Activated CD8-positive, alpha-beta memory T cell treated with anti-CD3 and anti-CD28 coated beads, Interleukin-2, amount 50 U/mL, for 4 hours (primary cell): ENCODE data around the gene RTN4RL2.
A peak's percentile ranks its signal among the peaks of the same experiment; 100 is the strongest.

ENCODE experiments used
- DNase-seq: peaks from one replicate; pipeline ENCODE4 v3.0.0-alpha.2; 2020

RTN4RL2 gene

DNA sequence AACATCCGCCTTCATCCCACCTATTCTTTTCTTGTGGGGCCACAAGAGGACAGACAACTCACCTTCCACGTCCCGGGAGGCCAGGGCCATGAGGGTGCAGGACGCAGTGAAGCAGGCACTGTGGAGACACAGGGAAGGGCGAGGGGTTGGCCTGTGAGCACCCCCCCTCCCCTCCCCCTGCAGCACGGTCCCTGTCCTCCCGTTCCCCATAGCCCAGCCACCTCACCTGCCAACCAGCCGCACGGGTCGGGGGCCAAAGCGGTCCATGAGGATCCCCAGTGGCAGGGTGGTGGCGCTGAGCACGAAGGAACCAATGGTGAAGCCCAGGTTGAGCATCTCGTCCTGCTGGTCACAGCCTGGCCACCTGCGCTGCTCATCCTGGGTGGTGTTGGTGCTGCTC is 40.6 kb downstream of the RTN4RL2 start:
- DNase-seq: no peak

DNA sequence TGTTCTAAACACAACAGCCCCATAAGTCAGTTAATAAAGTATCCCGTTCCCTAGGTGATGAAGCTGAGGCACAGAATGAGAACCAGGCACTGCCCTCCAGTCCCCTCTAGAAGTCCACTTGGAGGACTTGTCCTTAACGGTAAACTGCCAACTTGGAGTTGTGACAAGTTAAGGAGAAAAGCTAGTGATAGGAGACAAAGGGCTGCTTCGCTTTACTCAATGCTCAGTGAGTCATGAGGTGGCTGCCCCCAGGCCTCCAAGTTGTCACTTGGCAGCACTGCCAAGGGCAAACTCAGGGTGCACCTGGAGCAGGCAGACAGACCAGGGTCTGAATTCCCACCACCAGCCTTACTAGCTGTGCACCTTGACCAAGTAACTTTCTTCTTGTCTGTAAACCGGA is 41.6 kb downstream of the RTN4RL2 start:
- no peak for DNase-seq

DNA sequence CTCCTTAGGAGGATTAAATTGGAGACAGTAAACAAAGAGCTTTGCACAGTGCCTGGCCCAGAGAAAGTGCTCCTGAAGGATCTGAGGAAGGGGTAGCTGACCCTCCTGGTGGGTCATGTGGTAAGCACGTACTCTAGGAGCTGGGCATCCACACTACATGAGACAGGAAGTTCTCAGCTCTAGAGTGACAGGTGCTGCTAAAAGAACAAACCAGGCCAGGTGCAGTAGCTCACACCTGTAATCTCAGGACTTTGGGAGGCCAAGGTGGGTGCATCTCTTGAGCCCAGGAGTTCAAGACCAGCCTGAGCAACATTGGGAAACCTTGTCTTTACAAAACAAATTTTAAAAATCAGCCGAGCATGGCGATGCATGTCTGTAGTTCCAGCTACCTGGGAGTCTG is 42.0 kb downstream of the RTN4RL2 start:
- no peak for DNase-seq

DNA sequence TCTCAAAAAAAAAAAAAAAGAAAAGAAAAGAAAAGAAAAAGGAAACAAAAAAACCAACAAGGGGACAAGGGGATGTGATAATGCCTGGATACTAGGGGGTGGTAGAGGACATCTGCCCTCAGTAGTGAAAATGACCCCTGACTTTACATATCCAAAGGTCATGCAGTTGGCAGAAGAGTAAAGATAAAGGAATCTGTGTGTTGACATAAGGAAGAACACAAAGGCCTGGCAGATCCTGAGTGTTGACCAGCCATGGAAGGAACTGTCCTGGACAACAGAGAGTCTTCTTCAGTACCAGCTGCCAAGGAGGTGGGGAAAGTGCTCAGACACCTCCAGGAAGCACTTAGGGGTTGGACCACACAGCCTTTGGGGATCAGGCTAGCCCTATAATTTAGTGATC is 42.5 kb downstream of the RTN4RL2 start:
- DNase-seq: no peak

DNA sequence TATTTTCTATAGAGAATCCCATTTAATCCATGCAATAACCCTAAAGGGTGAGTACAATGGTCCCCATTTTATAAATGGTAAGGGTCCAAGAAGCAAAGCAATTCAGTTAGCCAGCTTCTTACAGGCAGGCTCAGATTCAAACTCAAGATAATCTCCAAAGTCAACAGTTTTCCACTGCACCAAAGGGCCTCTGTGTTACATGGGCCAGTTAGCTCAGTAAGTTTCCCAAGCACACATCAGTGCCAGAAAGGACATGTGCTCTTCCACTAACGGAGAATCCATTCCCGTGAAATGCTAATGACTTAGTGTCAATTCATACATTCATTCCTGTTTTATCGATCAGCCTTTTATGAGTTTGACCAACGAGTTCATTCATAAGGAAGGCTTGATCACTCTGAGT is 44.2 kb downstream of the RTN4RL2 start:
- DNase-seq: no peak

DNA sequence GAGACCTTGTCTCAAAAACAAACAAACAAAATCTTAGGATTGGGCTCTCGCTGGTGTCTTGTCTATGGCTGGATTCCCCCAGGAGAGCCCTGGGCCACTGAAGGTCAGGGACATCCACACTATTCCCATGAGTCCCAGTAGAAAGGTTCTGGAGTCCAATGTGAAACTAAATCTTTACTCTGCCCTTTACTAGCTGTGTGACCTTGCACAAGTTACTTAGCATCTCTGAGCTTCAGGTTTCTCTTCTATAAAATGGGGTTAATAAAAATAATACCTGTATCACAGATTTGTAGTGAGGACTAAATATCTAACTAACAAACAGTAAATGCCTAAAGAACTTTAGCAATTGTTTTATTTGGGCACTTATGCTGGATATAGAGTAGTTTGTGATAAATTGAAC is 46.2 kb downstream of the RTN4RL2 start:
- DNase-seq: no peak

DNA sequence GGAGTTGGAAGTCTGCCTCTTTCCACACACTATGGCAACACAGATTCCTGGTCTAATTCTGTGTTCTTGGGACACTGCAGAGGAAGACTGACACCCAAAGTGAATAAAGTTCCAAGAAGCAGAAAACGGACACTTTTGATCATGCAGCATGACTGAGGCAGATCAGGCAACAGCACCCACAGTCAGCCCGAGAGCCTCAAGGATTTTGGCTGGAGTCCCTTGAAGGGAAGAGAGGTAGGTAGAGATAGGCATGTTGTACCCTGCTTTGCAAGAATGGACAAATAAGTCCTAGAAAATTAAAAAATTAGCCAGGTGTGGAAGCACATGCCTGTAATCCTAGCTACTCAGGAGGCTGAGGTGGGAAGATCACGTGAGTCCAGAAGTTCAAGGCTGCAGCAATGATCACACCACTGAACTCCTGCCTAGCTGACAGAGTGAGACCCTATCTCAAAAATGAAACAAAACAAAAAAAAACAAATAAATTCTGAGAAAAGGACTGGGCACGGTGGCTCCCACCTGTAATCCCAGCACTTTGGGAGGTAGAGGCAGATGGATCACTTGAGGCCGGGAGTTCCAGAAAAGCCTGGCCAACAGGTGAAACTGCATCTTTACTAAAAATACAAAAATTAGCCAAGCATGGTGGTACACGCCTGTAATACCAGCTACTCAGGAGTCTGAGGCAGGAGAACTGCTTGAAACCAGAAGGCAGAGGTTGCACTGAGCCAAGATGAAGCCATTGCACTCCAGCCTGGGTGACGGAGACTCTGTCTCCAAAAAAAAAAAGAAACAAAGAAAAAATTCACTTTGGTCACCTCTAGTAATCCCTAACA is 48.2 kb downstream of the RTN4RL2 start:
- DNase-seq: no peak

DNA sequence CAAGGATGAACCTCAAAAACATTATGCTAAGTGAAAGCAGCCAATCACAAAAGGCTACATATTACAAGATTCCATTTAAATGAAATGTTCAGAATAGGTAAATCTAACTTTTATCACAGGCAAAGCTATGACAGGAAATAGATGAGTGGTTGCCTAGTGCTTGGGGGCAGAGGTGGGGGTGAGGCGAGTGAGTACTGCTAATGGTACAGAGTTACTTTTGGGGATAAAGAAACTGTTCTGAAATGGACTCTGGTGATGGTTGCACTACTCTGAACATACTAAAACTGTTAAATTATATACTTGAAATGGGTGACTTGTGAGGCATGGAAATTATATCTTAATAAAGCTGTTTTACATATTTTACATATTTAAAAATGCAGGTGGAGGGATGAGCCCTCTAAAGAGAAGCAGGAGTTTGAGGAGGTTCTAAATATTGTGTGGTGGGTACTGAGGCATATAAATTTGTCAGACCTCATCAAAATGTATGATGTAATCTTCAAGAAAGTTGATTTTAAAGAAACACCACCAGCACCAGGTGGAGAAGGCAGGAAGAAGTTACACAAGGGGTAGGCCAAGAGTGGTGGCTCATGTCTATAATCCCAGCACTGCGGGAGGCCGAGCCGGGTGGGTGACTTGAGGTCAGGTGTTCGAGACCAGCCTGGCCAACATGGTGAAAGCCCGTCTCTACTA is 51.6 kb downstream of the RTN4RL2 start:
- no peak for DNase-seq

DNA sequence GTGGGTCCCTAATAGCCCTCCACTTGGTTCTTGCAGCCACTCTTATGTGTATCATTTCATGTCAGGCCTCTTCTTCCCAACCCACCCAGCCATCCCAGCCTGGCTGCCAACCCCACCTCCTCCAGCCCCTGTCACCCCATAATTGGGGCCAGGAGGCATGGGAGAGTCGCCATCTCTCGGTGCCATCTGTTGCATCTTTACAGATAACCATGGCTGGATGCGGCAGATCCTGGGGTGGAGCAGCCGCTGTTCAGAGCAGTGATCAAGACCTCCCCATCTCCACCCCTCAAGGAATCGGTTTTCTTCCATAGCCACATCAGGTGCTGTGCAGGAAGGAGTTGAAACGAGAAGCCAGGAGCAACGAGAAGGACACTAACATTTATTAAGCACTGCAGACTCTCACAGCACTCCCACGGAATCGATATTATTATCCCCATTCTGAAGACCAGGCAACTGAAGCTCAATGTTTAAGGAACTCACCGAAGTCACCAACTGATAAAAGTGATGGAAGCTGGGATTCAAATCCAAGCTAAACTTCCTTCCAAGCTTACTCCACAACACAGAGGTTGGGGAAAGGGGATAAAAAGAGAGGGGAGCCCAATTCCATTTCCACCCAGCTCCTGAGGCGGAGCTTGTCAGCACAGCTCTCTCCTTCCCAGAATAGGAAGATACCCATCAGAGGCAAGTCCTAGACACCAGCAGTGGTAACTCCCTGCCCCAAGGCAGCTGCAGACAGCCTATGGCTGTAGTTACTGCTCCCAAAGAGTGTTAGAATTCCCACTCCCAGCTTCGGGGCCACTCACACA is 52.5 kb downstream of the RTN4RL2 start:
- DNase-seq: no peak

DNA sequence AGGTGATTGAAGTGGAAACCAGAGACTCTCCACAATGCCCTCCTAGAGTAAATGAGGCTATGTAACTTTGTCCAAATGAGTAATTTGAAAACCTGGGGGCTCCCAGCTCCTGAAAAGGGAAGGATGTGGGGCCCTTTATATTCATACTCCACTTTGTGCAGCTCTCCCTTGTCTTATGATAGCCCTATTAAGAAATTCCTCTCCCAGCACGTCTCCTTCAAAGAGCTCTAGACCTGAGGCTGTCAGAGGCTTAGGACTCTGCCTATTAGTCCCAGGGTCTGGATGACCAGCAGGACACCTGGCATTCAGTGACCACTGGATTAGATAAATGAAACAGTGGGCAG is 53.1 kb downstream of the RTN4RL2 start:
- DNase-seq: no peak

DNA sequence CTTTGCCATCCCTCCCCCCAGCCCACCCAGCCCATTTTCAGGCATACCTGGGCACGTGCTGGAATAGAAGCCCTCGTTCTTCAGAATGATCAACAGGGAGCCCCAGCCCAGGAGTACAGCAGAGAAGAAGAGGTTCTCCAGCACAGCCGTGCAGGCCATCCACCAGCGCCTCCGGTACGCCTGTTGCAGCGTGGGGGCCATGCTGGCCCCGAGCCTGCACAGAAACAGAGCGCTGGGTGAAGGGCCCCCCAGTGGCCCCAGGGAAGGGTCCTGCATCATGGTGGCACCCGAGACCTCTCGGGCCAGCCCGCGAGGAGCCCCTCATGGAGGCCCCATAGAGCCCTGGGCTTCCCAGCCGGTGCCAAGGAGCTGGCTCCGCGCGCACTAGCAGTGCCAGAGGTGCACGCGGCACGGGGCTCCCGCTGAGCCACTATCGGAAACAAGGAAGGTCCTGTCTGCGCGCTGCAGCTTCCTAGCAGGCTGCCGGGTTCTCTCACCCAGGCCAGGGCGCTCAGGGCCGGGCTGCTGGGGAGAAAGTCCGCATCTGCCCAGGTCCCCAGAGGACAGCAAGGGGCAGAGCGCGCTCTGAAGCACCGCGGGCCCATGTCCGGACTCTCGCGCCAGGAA is 53.7 kb downstream of the RTN4RL2 start:
- peak; percentile 36 for DNase-seq

DNA sequence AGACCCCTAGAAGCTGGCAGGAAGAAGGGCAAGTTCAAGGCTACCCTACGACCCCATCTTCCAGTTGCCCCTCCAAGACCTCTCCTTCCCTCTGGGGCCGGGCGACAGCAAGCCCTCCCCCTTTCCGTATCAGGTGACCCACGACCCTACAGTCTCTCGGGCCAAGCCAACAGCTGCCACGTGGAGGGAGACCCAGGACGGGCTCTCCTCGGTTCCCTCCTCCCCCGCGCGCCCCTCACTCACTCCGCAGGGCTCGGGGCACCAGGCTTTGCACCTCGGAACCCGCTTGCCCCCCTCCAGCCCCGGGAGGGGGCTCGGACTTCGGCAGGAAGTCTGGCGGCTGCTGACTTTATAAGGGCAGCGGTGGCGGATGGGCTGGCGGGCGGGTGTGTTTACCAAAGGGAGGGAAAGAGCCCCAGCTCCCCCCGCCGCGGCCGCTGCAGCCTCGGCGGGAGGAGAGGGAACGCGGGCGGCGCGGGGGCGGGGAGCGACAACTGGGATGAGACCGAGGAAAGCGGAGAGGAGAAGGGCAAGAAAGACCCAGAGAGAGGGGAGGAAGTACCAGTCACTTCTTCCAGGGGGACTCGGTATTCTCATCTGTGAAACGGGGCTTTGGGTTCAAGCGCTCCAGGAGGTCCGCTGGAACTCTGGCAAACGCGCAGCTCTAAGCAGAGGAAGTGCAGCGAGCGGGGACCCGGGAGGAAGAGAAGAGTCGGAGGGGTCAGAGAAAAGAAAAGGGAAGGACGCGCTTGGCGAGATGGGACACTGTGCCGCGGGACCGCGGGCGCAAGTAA is 54.4 kb downstream of the RTN4RL2 start:
- DNase-seq: peak; percentile 54

DNA sequence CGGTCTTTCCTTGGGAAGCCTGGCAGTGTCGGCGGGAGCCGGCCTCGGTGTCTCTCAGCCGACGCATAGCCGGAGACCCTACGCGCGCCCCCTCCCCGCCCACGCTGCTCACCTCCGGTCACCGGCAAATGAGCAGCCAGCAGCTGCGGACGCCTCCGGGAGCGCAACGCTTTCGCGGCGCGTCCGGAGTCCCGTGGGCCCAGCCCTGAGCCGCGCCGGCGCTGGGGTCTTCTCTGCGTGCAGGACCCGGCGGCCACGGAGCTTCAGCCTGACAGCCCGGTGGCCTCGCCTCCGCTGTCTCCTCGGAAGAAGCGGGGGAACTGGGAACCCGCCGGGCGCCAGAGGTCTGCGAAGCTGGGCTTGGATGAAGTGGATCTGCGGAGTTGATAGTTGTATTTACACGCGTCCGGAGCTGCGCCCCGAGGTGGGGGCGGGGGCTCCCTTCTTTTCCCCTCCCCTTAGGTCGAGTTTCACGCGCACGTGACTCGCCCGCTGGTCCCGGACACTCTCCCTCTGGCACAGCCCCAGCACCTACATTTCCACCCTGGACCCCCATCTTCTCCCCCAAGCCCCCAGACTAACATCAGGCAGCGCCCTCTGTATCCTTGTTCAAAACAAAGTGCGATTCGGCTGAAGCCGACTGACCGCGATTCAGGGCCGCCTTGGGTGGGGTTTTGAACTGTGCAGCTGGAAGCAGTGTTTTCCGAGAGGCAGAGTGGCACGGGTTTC is 55.2 kb downstream of the RTN4RL2 start, which contains the start of gene SLC43A1:
Gene SLC43A1 (minus strand): TSS at position 371 of the 729 bp plus-strand sequence. CDS start 1,591 bp downstream, outside the sequence.
- peak; percentile 36 for DNase-seq

DNA sequence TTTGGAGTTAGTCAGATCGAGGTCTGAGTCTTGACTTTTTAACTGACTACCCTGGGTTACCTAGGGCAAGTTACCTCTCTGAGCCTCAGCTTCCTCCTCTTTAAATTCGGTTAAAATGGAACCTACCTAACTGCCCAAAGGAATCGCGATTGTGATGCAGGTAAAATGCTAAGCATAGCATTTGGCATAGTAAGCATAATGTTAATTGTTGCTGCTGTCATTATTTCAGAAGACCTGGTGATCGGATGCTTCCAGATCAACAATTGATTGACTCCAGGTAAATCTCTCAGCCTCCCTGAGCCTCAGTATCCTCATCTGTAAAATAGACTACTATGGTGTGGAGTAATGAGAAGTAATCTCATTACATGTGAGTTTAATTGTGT is 55.7 kb downstream of the RTN4RL2 start:
- no peak for DNase-seq

DNA sequence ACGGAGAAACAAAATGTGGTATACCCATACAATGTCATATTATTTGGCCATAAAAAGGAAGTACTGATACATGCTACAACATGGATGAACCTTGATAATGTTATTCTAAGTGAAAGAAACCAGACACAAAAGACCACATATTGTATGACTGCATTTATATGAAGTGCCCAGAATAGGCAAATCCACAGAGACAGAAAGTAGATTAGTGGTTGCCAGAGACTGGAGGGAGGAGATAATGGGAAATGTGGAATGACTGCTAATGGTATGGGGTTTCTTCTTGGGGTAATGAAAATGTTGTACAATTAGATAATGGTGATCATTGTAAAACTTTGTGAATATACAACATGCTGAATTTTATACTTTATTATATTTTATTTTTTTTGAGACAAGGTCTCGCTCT is 60.8 kb downstream of the RTN4RL2 start:
- DNase-seq: no peak

DNA sequence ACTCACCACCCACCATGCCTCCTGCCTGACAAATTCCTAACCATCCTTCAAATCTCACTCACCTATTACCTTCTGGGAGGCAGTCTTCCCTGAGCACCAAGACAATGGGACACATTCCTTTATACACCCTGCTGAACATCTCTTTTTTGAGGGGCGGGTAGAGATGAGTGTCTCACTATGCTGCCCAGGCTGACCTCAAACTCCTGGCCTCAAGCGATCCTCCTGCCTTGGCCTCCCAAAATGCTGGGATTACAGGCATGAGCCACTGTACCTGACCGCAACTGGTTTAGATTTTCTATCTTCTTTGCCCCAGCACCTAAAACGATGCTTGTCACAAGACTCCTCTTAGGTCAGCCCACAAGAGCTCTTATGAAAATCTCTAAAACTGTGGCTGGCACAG is 63.1 kb downstream of the RTN4RL2 start:
- no peak for DNase-seq
